Osteoblast (primary cell): ENCODE results near the gene CHRNA5. TPM values are rescaled to one million over a fixed set of nuclear protein-coding genes. Genes with fewer than 3 reads are reported as not detected.
A peak's percentile ranks its signal among the peaks of the same experiment; 100 is the strongest.

Experiments
- DNase-seq: peaks from one replicate; pipeline ENCODE4 v3.0.0; 2011; ENCODE audit warnings: low spot score, mixed read lengths; ENCODE audit not compliant: insufficient read length; ENCODE audit errors: missing footprints
- H2AFZ ChIP-seq: 2 replicates; pipeline ENCODE4 v1.6.0; 2011; ENCODE audit warnings: mild to moderate bottlenecking, low read length
- H3K27ac ChIP-seq: 2 replicates; pipeline ENCODE4 v1.5.1; 2011; ENCODE audit warnings: mild to moderate bottlenecking, low read depth, low read length, moderate library complexity
- H3K27me3 ChIP-seq: 2 replicates; pipeline ENCODE4 v1.6.0; 2012; ENCODE audit warnings: mild to moderate bottlenecking, control low read depth, inconsistent platforms, low read length, moderate library complexity; ENCODE audit not compliant: insufficient read depth
- H3K36me3 ChIP-seq: 2 replicates; pipeline ENCODE4 v1.5.1; 2011; ENCODE audit warnings: mild to moderate bottlenecking, low read length, control low read depth, moderate library complexity; ENCODE audit not compliant: insufficient read depth
- H3K4me1 ChIP-seq: 2 replicates; pipeline ENCODE4 v1.5.1; 2011; ENCODE audit warnings: mild to moderate bottlenecking, low read length, control low read depth, moderate library complexity; ENCODE audit not compliant: insufficient read depth
- H3K4me2 ChIP-seq: 2 replicates; pipeline ENCODE4 v1.6.0; 2011; ENCODE audit warnings: mild to moderate bottlenecking, low read length; ENCODE audit not compliant: insufficient read depth
- H3K4me3 ChIP-seq: fragments of 200-600 bp; sonication (generic); 3 replicates; pipeline ENCODE4 v1.5.1; 2012; ENCODE audit warnings: mild to moderate bottlenecking, low read length, inconsistent platforms; ENCODE audit not compliant: insufficient read depth
- H3K79me2 ChIP-seq: 2 replicates; pipeline ENCODE4 v1.6.0; 2012; ENCODE audit warnings: mild to moderate bottlenecking, low read length, control low read depth, inconsistent platforms; ENCODE audit not compliant: insufficient read depth
- H3K9me3 ChIP-seq: 2 replicates; pipeline ENCODE4 v1.5.1; 2011; ENCODE audit warnings: low read depth, low read length, control low read depth
- H4K20me1 ChIP-seq: 2 replicates; pipeline ENCODE4 v1.6.0; 2012; ENCODE audit warnings: mild to moderate bottlenecking, low read length, control low read depth; ENCODE audit not compliant: insufficient read depth
- total RNA-seq: library from RNA; depleted of rRNA; stranded (reverse); fragments of >200 nt; gene quantifications from 2 replicates; pipeline ENCODE4 v1.2.3, GENCODE V29; 2012
- TF ChIP-seq, protein P1 (sequence below): IDR thresholded peaks from 2 replicates; pipeline ENCODE4 v1.5.1; 2011; ENCODE audit warnings: mild to moderate bottlenecking, low read depth, low read length, moderate library complexity; ENCODE audit errors: extremely low read depth

The CHRNA5 gene
- total RNA-seq, 1 donor = 0.36 TPM

- no peaks in the 10 kb centered on the region for H3K36me3 ChIP-seq
- no peaks in the 10 kb centered on the region for H3K9me3 ChIP-seq
- no peak for DNase-seq
- H3K79me2 ChIP-seq = no peaks in the 10 kb centered on the region
- no peak overlapping the region for H2AFZ ChIP-seq
- H4K20me1 ChIP-seq = no peaks in the 10 kb centered on the region
- peaks cover 3% of the 10 kb centered on the region for H3K4me1 ChIP-seq
- H3K27ac ChIP-seq = no peak overlapping the region
- peaks cover 32% of the 10 kb centered on the region for H3K27me3 ChIP-seq
- TF ChIP-seq, protein P1, sequence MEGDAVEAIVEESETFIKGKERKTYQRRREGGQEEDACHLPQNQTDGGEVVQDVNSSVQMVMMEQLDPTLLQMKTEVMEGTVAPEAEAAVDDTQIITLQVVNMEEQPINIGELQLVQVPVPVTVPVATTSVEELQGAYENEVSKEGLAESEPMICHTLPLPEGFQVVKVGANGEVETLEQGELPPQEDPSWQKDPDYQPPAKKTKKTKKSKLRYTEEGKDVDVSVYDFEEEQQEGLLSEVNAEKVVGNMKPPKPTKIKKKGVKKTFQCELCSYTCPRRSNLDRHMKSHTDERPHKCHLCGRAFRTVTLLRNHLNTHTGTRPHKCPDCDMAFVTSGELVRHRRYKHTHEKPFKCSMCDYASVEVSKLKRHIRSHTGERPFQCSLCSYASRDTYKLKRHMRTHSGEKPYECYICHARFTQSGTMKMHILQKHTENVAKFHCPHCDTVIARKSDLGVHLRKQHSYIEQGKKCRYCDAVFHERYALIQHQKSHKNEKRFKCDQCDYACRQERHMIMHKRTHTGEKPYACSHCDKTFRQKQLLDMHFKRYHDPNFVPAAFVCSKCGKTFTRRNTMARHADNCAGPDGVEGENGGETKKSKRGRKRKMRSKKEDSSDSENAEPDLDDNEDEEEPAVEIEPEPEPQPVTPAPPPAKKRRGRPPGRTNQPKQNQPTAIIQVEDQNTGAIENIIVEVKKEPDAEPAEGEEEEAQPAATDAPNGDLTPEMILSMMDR = no peak
- no peak overlapping the region for H3K4me3 ChIP-seq
- H3K4me2 ChIP-seq = no peak overlapping the region
Measured at GRCh38 chr15:78616506-78616905, 51.2 kb downstream of the CHRNA5 start.

- Histone ChIP-seq H3K4me3 (no peak overlapping the region), H3K4me1 (peaks cover 3% of the 10 kb centered on the region), H3K36me3 (no peaks in the 10 kb centered on the region), H3K4me2 (no peak overlapping the region), H3K27me3 (peaks cover 37% of the 10 kb centered on the region), H3K9me3 (no peaks in the 10 kb centered on the region), H3K27ac (no peak overlapping the region), H2AFZ (no peak overlapping the region), H3K79me2 (no peaks in the 10 kb centered on the region), H4K20me1 (no peaks in the 10 kb centered on the region)
- DNase-seq = peak; percentile 29
- TF ChIP-seq, protein P1 = no peak
Measured at GRCh38 chr15:78617076-78617475, 51.8 kb downstream of the CHRNA5 start.

GRCh38 chr15:78617516-78617915, 52.2 kb downstream of the CHRNA5 start:
- H3K27ac ChIP-seq = no peak overlapping the region
- no peaks in the 10 kb centered on the region for H3K9me3 ChIP-seq
- no peak overlapping the region for H3K4me3 ChIP-seq
- no peaks in the 10 kb centered on the region for H3K36me3 ChIP-seq
- no peaks in the 10 kb centered on the region for H4K20me1 ChIP-seq
- DNase-seq = no peak
- no peaks in the 10 kb centered on the region for H3K79me2 ChIP-seq
- no peak overlapping the region for H3K4me2 ChIP-seq
- H3K27me3 ChIP-seq = peaks cover 42% of the 10 kb centered on the region
- TF ChIP-seq, protein P1 = no peak
- H2AFZ ChIP-seq = no peak overlapping the region
- H3K4me1 ChIP-seq = peaks cover 3% of the 10 kb centered on the region

- no peaks in the 10 kb centered on the region for H4K20me1 ChIP-seq
- no peaks in the 10 kb centered on the region for H3K9me3 ChIP-seq
- no peak overlapping the region for H3K4me3 ChIP-seq
- H3K4me1 ChIP-seq = peaks cover 3% of the 10 kb centered on the region
- H3K27me3 ChIP-seq = peaks cover 45% of the 10 kb centered on the region
- H3K79me2 ChIP-seq = no peaks in the 10 kb centered on the region
- no peaks in the 10 kb centered on the region for H3K36me3 ChIP-seq
- H3K27ac ChIP-seq = no peak overlapping the region
- no peak for DNase-seq
- TF ChIP-seq, protein P1 = no peak
- H3K4me2 ChIP-seq = no peak overlapping the region
- H2AFZ ChIP-seq = no peak overlapping the region
Measured at GRCh38 chr15:78618064-78618463, 52.7 kb downstream of the CHRNA5 start.
